Measurements from ENCODE around the gene TBK1. TPM values are rescaled to one million over a fixed set of nuclear protein-coding genes. Genes with fewer than 3 reads are reported as not detected.

Gene TBK1
- total RNA-seq, 1 experiment from 2014 or later = 32.4 TPM

- POLR2A ChIA-PET = no interaction called here
- Histone ChIP-seq H3K4me1 (ENCODE audit: control insufficient read depth, insufficient read depth, low read length) (no peaks in the 10 kb centered on the region), H3K4me3 (ENCODE audit: low read depth in 2 of 2, low read length in 2 of 2) (no peak overlapping the region), H3K9me3 (ENCODE audit: control insufficient read depth, insufficient read depth, low read depth, low read length) (no peaks in the 10 kb centered on the region), H3K36me3 (ENCODE audit: control insufficient read depth, insufficient read depth, low read length) (peaks cover 56% of the 10 kb centered on the region), H3K27me3 (ENCODE audit: control insufficient read depth, insufficient read depth, low read length) (no peaks in the 10 kb centered on the region), H3K27ac (ENCODE audit: low read length) (no peak overlapping the region)
- no TSS peak for BruUV-seq (replicated peaks)
- CTCF ChIA-PET = no interaction called here
- ATAC-seq (no peak), DNase-seq (ENCODE audit: low read depth, low spot score) (no peak)
- no peak for TF ChIP-seq POLR2AphosphoS5 (IDR thresholded peaks at IDR 0.05; ENCODE audit: low read depth, low read length)
- TF ChIP-seq, protein P1, sequence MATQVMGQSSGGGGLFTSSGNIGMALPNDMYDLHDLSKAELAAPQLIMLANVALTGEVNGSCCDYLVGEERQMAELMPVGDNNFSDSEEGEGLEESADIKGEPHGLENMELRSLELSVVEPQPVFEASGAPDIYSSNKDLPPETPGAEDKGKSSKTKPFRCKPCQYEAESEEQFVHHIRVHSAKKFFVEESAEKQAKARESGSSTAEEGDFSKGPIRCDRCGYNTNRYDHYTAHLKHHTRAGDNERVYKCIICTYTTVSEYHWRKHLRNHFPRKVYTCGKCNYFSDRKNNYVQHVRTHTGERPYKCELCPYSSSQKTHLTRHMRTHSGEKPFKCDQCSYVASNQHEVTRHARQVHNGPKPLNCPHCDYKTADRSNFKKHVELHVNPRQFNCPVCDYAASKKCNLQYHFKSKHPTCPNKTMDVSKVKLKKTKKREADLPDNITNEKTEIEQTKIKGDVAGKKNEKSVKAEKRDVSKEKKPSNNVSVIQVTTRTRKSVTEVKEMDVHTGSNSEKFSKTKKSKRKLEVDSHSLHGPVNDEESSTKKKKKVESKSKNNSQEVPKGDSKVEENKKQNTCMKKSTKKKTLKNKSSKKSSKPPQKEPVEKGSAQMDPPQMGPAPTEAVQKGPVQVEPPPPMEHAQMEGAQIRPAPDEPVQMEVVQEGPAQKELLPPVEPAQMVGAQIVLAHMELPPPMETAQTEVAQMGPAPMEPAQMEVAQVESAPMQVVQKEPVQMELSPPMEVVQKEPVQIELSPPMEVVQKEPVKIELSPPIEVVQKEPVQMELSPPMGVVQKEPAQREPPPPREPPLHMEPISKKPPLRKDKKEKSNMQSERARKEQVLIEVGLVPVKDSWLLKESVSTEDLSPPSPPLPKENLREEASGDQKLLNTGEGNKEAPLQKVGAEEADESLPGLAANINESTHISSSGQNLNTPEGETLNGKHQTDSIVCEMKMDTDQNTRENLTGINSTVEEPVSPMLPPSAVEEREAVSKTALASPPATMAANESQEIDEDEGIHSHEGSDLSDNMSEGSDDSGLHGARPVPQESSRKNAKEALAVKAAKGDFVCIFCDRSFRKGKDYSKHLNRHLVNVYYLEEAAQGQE (IDR thresholded peaks at IDR 0.05; ENCODE audit: insufficient read depth in 1 of 2, low read depth in 2 of 2, low read length in 1 of 2) = no peak
- in situ Hi-C loops (cut with HindIII; ENCODE audit: low pct_unique_long_range_greater_than_20kb, low sequenced_read_pairs) = no loop called here
- intact Hi-C loops (cut with micrococcal nuclease; ENCODE audit: unreplicated experiment) = no loop called here
These were observed 18.0 kb upstream of the TBK1 start for GRCh38 chr12:64433915-64434314.

DNA sequence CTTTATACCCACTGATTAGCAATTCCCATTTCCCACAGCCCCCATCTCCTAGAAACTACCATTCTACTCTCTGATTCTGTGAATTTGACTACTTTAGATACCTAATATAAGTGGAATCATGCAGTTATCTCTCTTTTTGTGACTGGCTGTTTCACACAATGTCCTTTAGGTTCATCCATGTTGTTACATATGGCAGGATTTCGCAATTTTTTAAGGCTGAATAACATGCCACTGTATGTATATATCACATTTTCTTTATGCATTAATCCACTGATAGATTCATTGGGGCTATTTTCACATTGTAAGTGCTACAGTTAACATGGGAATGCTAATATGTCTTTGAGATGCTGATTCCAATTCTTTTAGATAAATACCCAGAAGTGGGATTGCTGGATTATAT is 11.8 kb upstream of the TBK1 start:
- Histone ChIP-seq H3K4me1 (ENCODE audit: control insufficient read depth, insufficient read depth, low read length) (no peaks in the 10 kb centered on the region), H3K27me3 (ENCODE audit: control insufficient read depth, insufficient read depth, low read length) (no peaks in the 10 kb centered on the region), H3K4me3 (ENCODE audit: low read depth in 2 of 2, low read length in 2 of 2) (no peak overlapping the region), H3K9me3 (ENCODE audit: control insufficient read depth, insufficient read depth, low read depth, low read length) (no peaks in the 10 kb centered on the region), H3K27ac (ENCODE audit: low read length) (no peak overlapping the region), H3K36me3 (ENCODE audit: control insufficient read depth, insufficient read depth, low read length) (peaks cover 36% of the 10 kb centered on the region)
- TF ChIP-seq CTCF (IDR thresholded peaks at IDR 0.05) = no peak
- TF ChIP-seq, protein P1 (IDR thresholded peaks at IDR 0.05; ENCODE audit: insufficient read depth in 1 of 2, low read depth in 2 of 2, low read length in 1 of 2) = no peak
- no peak for TF ChIP-seq POLR2AphosphoS5 (IDR thresholded peaks at IDR 0.05; ENCODE audit: low read depth, low read length)
- TF ChIP-seq SIN3A (IDR thresholded peaks at IDR 0.05; ENCODE audit: borderline replicate concordance, insufficient read depth, low read depth, low read length) = no peak
- TF ChIP-seq TCF7L2 (IDR thresholded peaks at IDR 0.05; ENCODE audit: low read depth, low read length) = no peak
- ATAC-seq (no peak), DNase-seq (ENCODE audit: low read depth, low spot score) (no peak)
- CTCF ChIA-PET = no interaction called here
- POLR2A ChIA-PET = interaction anchor here (0.5 kb wide), 1 partner anchor 11 kb away, joined by 3 read pairs; no protein-coding TSS in a partner anchor
- no TSS peak for BruUV-seq (replicated peaks)
- in situ Hi-C loops (cut with HindIII; ENCODE audit: low pct_unique_long_range_greater_than_20kb, low sequenced_read_pairs) = no loop called here
- intact Hi-C loops (cut with micrococcal nuclease; ENCODE audit: unreplicated experiment) = no loop called here

Data from Panc1 (cell line).